Measurements from ENCODE around the gene SLC29A3.
A peak's percentile ranks its signal among the peaks of the same experiment; 100 is the strongest.
"Not testable (repeated sequence)": the region's sequence is repeated elsewhere in the genome, so short reads cannot be mapped to it uniquely, and the experiment has no call there.

Gene SLC29A3

DNA sequence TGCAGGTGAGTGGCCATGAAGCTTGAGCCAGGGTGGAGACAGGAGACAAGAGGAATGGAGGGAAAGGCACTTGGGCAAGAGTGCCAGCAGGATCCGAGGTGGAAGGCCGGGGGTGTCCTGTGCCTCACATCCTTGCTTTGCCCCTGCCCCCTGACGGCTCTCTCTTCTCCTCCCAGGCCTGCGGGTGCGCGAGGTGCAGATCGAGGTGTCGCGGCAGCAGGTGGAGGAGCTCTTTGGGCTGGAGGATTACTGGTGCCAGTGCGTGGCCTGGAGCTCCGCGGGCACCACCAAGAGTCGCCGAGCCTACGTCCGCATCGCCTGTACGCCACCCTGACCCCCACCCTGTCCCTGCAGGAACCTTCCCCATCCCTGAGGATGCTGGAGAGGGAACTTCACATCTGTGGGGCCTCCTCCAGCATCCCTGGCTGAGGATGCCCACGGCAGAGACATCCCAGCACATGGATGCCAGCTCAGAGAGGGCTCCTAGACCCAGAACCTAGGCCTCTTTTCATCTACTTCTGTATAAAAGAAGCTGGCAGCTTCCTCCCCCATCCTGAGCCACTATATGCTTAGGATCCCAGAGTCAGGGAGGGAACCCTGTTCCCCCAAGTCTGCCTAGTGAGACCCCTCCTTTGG is 34.4 kb upstream of the SLC29A3 start:
- no peak for DNase-seq

DNA sequence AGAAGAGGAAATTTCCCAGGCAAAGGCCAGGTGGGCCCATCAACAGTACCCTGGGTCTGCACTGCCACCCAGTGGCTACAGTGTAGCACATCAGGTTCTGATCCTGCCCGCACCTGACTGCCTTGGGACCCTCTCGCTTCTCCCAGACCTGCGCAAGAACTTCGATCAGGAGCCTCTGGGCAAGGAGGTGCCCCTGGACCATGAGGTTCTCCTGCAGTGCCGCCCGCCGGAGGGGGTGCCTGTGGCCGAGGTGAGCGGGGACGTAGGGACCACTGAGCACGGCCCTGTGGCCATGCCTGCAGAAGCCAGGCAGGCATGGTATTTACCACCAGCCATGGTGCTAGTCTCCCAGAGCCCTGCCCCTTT is 33.9 kb upstream of the SLC29A3 start:
- peak in 1 of 2 donors; percentile 9 for DNase-seq

DNA sequence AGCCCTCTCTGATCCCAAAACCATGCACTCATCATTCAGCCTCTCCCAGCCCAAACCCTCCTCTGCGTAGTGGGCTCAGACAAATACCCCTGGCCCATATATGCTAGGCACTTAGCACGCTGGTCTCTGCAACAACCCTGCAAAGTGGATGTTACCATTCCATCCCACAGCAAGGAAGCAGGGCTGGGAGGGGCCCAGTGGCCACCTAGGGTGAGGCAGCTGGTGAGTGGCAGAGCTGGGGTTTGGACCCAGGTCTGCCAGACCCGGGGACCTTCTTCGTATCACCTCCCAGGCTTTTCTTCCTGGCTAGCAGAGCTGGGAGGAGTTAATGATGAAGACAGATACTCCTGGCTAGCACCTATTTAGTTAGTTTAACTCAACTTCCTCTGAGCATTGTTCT is 33.1 kb upstream of the SLC29A3 start:
- no peak for DNase-seq

DNA sequence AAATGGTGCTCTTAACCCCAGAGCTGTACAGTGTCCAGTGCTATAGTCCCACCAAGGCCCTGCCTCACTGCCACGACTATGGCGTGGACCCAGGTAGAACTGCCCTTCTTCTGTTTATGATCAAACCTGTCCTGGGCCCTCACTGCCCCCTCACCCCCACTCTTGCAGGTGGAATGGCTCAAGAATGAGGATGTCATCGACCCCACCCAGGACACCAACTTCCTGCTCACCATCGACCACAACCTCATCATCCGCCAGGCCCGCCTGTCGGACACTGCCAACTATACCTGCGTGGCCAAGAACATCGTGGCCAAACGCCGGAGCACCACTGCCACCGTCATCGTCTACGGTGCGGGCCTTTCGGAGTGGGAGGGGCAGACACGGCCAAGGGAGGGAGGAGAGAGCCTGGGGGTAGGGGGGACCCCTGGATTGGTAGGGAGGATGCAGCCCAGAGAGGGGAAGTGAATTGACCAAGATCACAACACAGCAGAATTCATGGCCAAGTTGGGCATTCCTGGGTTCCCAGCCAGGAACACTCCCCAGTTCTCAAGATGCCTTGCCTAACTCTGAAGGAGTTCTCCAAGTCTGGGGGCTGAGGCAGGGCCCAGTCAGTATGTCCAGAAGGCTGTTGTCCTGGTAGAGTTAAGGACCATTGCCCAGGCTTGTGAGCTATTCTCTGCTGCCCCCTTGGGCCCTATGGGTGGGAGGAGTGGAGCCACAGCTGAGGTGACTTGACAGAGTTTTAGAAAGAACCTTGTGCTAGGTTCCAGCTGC is 32.4 kb upstream of the SLC29A3 start:
- no peak for DNase-seq

DNA sequence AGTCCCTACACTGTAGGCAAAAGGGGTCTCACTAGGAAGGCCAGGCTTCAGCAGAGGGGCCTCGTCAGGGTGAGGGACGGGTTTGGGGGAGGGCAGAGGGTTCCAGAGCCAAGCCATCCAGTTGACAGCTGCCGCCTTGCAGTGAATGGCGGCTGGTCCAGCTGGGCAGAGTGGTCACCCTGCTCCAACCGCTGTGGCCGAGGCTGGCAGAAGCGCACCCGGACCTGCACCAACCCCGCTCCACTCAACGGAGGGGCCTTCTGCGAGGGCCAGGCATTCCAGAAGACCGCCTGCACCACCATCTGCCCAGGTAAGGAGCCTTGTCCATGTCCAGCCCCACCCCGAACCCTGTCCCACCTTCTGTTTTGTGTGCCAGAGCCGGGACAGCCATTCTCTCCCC is 31.6 kb upstream of the SLC29A3 start:
- no peak for DNase-seq

DNA sequence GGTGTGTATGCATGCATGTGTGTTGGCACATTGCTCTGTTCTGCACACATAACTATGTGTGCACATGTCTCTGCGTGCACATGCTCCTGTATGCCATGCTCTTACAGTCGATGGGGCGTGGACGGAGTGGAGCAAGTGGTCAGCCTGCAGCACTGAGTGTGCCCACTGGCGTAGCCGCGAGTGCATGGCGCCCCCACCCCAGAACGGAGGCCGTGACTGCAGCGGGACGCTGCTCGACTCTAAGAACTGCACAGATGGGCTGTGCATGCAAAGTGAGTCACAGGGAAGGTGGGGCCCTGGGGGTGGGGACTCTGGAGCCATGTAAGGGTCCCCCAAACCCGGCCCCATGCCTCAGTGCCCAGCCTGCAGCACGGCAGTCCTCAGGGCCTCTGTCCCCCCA is 30.6 kb upstream of the SLC29A3 start:
- no peak for DNase-seq

DNA sequence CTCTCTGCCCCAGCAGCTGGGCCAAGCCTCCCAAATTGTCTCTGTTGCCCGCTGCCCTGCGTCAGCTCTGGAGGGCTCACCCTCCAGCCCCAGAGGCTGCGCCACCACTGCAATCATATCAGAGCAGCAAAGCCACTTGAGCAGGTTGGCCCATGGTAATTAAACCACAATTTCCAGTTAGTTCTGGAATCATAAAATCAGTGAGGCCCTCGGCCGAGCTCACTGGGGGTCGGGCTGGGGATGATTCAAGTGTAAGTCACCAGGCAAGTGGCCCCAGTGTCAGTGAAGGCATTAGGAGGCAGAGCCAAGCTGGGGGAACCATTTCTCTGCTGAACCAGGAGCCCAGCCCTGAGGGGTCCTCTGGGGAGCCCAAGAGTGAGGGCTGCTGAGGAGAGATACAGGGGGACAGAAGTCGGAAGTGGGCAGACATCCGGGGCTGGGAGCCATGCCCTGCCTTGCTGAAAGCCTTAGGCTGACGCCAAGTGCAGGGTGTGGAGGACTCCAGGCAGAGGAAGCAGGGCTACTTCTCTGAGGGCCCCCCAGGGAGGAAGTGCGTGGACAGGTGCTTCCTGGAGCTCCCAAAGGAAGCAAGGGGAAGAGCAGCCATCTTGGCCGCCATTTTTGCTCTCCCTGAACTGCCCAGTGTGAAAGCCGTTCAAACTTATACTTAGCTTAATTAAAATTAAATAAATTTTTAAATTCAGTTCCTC is 29.5 kb upstream of the SLC29A3 start:
- no peak for DNase-seq

DNA sequence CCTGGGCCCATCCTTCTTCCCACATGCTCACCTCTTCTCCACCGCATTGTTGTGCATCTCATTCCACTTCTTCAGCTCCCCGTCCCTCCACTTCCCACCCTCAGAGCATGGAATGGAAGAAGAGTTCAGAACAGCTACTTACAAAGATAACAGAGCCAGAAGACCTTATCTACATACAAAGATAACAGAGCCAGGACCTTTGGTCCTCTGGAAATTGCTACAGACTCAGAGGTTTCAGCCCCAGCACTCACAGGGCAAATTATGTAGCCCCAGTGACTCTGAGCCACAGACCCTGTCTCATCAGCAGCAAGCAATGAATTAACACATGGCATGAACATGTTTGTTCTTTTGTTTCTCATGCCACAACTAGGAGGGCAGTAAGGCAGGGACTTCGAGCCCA is 28.7 kb upstream of the SLC29A3 start:
- no peak for DNase-seq

DNA sequence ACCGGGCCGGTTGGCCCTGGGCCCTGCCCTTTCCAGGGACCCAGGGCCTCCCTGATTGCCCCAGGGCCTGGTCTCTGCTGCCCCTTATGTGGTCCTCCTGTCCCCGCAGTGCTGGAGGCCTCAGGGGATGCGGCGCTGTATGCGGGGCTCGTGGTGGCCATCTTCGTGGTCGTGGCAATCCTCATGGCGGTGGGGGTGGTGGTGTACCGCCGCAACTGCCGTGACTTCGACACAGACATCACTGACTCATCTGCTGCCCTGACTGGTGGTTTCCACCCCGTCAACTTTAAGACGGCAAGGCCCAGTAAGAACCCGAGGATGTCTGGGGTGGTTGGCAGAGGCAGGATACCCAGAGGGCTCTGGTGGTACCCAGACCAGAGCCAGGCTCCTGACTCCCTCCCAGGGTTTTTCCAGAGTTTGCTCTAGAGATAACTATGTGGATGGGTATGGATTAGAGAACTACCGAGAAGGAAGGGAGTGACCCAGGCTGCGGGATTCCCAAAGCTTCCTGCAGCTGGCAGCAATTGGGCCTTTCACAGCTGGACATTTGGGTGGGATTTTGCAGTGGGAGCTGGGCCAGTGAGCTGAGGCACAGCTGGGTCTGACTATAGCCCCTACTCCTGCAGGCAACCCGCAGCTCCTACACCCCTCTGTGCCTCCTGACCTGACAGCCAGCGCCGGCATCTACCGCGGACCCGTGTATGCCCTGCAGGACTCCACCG is 28.1 kb upstream of the SLC29A3 start:
- DNase-seq, result no peak

DNA sequence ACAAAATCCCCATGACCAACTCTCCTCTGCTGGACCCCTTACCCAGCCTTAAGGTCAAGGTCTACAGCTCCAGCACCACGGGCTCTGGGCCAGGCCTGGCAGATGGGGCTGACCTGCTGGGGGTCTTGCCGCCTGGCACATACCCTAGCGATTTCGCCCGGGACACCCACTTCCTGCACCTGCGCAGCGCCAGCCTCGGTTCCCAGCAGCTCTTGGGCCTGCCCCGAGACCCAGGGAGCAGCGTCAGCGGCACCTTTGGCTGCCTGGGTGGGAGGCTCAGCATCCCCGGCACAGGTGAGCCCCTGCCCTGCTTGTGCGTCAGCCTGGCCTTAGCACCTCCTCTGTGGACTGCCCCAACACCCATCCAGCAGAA is 27.5 kb upstream of the SLC29A3 start:
- DNase-seq, result no peak

DNA sequence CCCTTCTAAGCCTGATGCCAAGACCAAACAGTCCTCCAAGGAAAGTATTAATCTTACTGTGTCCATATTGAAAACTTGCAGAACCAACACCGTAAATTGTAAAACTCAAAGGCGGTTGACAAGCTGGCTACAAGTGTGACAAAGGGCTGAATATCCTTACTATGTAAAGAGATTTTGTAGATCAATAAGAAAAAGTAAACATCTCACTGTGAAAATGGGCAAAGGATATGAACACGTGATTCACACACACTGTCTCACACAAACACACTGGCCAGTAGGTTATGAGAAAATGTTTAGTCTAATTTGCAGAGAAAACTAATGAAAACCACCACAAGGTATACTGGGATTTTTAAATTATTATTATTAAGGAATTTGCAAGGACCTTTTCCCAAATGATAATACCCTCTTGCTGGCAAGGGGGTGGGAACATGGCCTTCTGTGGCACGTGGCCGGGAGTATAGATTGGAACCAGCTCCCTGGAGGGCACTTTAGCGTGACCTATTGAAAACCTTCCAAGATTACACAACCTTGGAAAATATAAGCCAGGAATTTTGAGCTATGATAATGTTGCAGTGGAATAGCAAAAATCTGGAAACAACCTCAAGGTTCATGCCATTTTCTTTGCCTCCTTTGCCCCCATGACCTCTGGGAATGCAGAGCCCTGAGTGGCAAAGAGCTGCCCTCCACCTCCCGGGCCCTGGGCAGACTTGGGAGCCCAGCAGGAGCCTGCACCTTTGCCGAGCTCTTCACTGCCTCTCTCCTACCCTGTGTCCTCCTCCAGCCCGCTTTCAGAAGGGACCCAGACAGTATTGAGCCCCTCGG is 26.2 kb upstream of the SLC29A3 start:
- no peak for DNase-seq

DNA sequence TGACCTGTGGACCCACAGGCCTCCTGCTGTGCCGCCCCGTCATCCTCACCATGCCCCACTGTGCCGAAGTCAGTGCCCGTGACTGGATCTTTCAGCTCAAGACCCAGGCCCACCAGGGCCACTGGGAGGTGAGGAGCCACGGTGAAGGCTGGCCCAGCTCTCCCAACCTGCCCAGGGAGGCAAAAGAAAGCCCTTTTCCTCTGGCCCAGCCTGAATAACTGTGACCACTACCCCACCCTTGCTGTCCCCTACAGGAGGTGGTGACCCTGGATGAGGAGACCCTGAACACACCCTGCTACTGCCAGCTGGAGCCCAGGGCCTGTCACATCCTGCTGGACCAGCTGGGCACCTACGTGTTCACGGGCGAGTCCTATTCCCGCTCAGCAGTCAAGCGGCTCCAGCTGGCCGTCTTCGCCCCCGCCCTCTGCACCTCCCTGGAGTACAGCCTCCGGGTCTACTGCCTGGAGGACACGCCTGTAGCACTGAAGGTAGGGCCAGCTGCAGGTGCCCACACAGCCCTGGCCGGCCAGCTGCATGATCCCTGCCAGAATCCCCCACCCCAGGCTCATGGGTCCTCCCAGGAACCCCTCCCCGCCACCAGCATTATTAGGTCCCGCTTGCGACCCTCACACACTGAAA is 25.5 kb upstream of the SLC29A3 start:
- DNase-seq, result no peak

DNA sequence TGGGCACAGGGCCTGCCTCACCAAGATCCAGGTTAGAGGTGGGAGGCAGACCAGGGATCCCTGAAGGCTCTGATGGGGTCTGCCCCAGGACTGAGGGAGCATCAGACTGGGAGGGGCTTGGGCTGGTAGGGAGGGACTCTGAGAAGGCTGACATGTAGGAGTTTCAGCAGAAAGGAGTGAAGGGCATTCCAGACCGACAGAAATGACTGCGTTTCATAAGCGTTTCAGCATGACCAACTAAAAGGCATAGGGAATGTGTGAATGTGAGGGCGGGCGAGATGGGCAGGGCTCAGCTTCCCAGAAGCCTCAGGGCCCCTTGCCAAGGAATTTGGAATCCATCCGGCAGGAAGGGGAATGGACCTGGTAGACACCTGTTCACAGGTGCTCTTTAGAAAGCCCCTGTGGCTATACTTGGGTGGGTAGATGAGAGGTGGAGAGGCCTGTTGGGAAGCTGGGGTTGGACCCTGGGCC is 24.9 kb upstream of the SLC29A3 start:
- DNase-seq, result no peak

DNA sequence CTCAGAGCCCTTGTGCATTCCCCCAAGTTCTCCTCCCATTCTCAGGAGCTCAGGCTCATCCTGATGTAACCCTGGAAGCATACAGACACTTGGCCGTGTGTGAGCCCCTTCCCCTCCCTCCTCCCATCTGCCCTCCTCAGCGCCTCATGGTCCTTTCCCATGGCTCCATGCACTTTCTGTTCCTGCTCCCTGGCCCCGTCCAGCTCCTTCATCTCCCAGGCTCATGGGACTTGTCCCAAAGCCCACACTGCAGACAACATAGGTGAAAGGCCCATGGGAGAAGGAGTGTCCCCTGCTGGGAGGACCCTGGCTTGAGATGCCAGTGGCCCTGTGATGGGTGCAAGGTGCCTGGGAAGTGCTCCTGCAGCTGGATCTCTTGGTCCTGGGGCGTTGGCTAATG is 24.2 kb upstream of the SLC29A3 start:
- DNase-seq, result no peak

DNA sequence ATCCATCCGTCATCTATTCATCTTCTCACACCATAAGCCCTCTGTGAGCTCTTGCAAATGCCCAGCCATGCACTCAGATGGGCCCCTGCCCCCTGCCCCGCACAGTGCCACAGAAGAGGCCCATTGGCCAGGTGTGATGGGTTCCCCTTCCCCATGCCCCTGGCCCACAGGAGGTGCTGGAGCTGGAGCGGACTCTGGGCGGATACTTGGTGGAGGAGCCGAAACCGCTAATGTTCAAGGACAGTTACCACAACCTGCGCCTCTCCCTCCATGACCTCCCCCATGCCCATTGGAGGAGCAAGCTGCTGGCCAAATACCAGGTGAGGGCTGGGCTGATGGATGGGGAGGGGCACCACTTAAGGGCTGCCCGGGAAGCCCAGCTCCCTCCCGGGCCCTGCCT is 23.4 kb upstream of the SLC29A3 start:
- no peak for DNase-seq

DNA sequence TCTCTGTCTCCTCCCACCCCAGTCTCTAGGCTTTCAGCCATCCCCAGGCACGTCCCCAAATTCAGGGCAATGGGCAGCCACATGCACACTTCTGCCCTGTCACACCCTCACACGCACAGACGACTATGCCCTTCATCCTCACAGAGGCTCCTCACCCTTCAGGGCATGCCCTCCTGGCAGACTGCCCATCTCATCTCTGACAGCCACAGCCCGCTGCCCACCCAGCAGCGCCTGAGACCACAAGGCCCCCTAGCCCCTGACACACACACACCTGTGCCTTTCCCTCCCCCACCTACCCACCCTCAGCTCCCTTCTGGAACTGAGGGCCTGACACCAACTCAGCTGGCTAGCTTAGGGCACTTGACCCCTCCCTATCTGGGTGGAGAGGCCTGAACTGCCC is 23.0 kb upstream of the SLC29A3 start:
- DNase-seq, result no peak

DNA sequence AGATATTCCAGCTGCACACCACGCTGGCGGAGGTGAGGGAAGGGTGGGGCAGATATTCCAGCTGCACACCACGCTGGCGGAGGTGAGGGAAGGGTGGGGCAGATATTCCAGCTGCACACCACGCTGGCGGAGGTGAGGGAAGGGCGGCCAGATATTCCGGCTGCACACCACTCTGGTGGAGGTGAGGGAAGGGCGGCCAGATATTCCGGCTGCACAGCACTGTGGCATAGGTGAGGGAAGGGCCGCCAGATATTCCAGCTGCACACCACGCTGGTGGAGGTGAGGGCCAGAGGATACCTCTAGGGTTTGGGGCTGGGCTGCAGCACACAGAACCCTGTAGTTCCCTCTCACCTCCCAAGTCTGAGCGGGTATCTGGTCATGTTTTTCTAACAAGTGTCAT is 22.2 kb upstream of the SLC29A3 start:
- DNase-seq, result not testable (repeated sequence)

DNA sequence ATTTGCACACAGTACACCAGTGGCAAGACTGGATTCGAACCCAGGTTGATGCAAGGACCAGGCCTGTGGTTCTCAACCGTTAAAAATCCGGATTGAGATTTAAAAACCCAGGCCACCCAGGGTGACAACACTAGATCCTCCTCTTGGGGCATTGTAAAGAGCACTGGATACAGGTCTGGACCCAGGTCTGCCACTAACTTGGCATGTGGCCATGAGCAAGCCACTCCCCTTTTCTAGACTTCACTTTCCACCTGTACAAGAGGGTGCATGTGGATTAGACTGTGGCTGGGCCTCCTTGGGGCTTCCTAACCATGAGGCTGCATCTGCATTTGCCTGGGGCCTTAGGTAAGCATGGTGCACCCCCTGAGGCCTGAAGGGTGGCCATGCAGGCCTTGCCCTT is 21.7 kb upstream of the SLC29A3 start:
- DNase-seq, result no peak

DNA sequence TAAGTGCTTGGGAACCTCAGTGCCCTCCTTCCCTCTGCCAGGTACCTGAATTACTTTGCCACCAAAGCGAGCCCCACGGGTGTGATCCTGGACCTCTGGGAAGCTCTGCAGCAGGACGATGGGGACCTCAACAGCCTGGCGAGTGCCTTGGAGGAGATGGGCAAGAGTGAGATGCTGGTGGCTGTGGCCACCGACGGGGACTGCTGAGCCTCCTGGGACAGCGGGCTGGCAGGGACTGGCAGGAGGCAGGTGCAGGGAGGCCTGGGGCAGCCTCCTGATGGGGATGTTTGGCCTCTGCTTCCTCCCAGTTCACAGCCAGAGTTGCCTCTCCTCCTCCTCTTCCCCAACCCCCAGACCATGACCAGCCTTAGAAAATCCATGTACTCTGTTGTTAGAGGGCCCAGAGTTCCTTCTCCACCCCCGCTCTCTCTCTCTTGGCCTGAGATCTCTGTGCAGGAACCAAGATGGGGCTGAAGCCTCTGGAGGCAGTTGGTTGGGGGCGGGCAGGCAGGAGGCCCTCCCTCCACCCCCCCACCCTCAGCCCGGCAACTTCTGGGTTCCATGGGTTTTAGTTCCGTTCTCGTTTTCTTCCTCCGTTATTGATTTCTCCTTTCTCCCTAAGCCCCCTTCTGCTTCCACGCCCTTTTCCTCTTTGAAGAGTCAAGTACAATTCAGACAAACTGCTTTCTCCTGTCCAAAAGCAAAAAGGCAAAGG is 19.8 kb upstream of the SLC29A3 start:
- DNase-seq, result no peak

DNA sequence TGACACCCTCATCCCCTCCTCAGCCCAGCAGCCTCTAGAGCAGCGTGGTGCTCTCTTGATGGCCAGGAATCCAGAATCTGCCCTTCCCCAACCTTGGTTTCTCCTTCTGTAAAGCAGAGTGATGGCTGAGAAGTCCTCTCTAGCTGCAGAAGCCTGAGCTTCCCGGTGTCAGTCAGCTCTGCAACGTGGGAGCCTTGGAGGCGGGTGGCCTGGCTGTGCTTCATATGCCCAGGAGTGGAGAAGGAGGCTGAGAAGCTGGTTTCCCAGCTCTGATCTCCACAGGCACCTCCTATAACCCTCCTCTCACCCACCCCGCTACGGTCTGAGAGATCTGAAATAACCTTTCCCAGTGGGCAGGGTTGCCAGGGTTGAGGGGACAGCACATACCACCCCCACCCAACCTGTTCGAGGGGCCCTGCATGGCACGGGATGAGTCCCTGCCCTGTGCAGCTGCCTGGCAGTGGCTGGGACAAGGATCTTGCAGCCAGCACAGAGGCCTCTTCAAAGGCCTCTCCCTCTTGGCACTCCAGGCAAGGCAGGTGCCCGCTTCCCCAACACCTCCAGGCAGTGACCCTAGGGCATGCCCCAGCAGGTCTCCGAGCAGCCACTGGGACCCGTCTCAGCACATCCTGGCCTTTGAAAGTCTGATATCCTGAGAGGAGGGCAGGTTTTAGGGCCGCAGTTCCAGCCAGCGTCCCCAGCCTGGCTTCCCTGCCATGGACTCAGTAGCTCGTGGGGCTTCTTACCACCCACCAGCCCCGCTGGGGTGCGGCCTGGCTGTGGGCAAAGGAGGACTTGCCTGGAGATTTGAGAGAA is 18.3 kb upstream of the SLC29A3 start:
- DNase-seq, result no peak
